NCI-H2029 (cell line): ENCODE data around the gene CTLA4.
A peak's percentile ranks its signal among the peaks of the same experiment; 100 is the strongest.
"Not testable (repeated sequence)": the region's sequence is repeated elsewhere in the genome, so short reads cannot be mapped to it uniquely, and the experiment has no call there.

ENCODE experiments used
- DNase-seq: peaks from one replicate; lab custom pipeline; 2025; lab: John Stamatoyannopoulos, UW

The CTLA4 gene

GRCh38 chr2:203857656-203858055, 9.9 kb upstream of the CTLA4 start:
- no peak for DNase-seq

DNA sequence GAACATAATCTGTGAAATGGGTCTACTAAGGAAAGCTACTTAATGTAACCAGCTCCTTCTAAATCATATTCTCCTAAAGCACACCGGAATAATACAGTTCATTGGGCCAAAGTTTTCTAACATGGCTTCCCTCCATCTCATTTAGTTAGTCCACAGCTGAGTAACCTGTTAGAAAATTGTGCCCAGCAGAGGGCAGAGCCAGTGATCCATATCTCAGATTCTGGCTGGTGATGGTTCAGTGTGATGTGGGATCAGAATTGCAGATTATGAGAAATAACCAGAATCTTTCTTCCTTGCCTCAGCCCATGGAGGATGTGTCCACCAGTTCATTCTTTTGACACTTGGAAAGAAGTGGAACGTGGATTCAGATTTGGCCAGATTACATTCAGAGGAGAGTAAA, 9.4 kb upstream of the CTLA4 start:
- DNase-seq = no peak

DNA sequence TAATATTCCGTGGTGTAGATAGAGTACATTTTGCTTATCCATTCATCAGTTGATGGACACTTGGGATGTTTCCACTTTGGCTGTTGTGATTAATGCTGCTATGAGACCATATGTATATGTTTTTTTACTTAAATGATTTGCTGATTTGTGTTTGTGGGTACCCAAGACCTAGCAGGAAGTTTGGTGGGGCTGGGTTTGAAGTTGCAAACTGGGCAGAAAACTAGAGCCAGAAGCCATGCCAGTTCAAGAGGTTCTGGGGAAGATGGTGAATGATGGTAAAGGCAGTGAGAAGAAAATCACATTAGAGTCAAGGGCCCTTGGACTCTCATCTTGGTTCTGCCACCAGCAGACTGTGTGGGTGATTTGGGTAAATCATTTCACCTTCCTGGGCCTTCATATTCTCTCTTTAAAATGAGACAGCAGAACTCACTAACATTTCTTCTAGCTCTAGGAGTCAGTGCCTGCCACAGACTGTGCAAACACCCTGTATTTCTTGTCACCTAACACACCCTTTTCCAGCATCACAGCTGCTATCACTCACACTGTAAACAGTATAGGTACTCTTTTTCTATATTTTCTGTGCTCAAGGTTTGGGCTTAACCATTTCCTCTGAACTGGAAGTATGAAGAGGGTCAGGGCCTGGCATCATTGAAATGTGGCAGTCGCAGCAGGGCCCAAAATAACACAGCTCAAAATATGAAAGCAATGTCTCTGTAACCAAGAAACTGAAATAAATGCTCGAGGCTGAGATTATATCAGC, 8.4 kb upstream of the CTLA4 start:
- no peak for DNase-seq

- DNase-seq = no peak
Observed at GRCh38 chr2:203861197-203861596, 6.4 kb upstream of the CTLA4 start.

DNA sequence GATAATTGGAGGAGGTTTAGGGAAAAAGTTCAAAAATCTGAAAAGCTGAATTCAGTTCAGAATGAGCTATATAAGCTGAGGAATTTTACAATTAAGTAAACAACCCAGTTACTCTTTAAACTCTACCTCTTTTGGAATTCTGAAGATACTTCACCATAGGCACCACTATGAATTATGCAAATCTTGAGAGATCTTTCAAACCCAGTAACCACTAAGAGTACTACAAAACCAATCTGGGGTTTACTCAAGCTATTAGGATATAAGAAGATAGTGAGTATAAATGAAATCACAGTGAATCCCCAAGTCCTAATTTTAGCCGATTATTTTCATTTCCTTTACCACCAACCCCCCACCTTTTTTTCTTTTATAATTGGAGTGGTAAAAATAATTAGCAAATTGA, 6.0 kb upstream of the CTLA4 start:
- DNase-seq = no peak

DNA sequence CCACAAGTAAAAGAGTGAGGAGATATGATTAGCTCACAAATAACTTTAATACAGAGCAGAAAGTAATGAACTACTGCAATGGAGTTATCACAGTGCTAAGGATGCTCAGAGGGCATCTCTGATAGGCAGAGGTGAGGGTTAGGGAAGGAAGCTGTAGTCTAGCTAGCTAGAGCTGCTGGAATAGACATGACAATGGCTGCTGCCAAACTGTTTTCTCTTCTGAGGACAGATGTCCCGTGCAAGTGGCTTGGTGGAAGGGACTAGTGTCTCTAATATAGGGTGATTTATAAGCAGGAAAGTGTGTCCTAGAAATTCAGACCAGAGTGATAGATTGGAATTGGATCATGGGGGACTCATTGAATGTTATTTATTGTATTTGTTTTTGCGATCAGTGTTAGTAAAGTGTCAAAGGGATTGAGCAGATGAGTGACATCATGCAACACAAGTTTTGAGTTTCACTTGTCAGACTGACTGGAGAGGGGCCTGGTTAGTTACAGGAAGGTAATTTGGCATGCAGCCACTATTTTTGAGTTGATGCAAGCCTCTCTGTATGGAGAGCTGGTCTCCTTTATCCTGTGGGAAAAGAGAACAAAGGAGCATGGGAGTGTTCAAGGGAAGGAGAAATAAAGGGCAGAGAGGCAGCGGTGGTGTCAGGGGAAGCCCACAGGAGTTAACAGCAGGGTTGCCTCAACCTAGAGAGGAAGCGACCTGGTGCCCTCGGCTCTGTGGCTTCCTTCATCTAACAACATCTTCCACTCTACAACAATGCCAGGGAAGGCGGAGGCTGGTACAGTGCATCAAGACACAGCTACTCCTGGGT, 1.9 kb downstream of the CTLA4 start:
- DNase-seq = peak; percentile 10

DNA sequence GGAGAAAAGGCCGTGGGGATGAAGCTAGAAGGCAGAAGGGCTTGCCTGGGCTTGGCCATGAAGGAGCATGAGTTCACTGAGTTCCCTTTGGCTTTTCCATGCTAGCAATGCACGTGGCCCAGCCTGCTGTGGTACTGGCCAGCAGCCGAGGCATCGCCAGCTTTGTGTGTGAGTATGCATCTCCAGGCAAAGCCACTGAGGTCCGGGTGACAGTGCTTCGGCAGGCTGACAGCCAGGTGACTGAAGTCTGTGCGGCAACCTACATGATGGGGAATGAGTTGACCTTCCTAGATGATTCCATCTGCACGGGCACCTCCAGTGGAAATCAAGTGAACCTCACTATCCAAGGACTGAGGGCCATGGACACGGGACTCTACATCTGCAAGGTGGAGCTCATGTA, 2.9 kb downstream of the CTLA4 start:
- no peak for DNase-seq

DNA sequence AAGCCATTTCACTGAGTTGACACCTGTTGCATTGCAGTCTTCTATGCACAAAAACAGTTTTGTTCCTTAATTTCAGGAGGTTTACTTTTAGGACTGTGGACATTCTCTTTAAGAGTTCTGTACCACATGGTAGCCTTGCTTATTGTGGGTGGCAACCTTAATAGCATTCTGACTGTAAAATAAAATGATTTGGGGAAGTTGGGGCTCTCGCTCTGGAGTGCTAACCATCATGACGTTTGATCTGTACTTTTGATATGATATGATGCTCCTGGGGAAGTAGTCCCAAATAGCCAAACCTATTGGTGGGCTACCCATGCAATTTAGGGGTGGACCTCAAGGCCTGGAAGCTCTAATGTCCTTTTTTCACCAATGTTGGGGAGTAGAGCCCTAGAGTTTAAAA, 3.4 kb downstream of the CTLA4 start:
- no peak for DNase-seq

DNA sequence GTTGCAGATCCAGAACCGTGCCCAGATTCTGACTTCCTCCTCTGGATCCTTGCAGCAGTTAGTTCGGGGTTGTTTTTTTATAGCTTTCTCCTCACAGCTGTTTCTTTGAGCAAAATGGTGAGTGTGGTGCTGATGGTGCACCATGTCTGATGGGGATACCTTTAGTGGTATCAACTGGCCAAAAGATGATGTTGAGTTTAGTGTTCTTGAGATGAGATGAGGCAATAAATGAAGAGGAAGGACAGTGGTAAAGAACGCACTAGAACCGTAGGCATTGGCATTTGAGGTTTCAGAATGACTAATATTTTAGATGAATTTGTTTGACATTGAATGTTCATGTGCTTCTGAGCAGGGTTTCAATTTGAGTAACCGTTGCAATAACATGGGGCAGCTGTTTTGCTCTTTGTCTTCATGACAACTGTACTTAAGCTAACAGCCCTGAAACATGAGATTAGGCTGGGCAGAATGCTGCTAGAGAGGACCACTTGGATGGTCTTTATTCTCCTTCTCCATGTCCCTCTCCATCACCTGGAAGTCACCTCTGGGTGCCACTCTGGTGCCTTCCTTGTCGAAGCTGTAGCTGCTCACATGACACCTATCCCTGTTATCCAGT, 3.9 kb downstream of the CTLA4 start:
- no peak for DNase-seq

GRCh38 chr2:203873461-203873860, 5.9 kb downstream of the CTLA4 start:
- no peak for DNase-seq

GRCh38 chr2:203873921-203874631, 6.5 kb downstream of the CTLA4 start:
- no peak for DNase-seq

DNA sequence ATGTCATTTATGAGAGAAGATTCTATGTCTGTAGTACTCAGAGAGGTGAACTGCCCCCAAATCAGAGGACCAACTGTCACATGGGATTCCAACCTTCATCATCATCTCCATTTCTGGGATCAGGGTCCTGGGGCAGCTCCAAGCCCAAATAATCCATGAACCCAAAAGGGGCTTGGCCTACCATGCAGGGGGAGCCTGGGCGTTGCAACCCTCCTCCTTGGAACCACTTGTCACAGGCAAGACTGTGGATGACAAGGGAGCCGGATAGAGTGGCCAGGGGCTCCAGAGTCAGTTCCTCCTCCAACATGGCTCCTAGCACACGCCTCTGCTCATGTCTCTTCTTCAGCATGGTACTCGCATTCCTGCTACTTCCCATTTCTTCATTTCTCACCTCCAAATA, 7.9 kb downstream of the CTLA4 start:
- DNase-seq = no peak

GRCh38 chr2:203876328-203876727, 8.8 kb downstream of the CTLA4 start:
- DNase-seq = no peak

DNA sequence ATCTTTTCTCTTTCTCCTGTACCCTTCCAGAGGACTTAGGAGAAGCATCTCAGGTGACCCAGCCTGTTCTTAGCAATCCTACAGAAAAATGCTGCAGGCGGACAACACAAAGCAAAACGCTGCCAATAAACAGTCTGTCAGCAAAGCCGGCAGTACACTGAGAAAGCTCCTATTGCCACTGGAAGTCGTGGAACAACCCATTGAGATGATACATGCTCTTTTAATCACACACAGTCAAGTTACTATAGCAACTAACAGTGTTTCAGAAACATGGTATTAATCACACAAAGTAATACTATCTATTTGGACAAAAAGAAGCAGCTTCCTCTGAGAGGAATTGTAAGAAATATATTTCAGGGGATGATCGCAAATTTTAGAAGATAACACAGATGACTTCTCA, 10.5 kb downstream of the CTLA4 start:
- no peak for DNase-seq

GRCh38 chr2:203880557-203881125, 13.1 kb downstream of the CTLA4 start:
- DNase-seq = no peak

- DNase-seq = not testable (repeated sequence)
Observed at GRCh38 chr2:203881185-203881584, 13.6 kb downstream of the CTLA4 start.

DNA sequence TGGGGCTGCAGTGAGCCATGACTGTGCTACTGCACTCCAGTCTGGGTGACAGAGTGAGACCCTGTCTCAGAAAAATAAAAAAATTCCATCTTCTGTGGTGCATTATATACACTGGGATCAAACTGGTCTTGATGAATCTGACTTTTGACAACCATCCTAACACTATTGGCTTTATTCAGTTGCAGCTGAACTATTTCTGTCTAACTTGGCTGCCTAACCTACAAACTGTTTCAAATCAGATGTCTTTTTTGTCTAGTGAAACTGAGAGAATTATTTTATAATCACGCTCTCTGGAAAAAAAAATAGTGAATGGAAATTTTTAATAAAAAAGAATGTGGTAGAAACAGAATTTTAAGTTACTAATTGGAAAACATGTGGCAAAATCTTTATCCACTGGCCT, 15.0 kb downstream of the CTLA4 start:
- no peak for DNase-seq

GRCh38 chr2:203886661-203887151, 19.1 kb downstream of the CTLA4 start:
- DNase-seq = no peak

DNA sequence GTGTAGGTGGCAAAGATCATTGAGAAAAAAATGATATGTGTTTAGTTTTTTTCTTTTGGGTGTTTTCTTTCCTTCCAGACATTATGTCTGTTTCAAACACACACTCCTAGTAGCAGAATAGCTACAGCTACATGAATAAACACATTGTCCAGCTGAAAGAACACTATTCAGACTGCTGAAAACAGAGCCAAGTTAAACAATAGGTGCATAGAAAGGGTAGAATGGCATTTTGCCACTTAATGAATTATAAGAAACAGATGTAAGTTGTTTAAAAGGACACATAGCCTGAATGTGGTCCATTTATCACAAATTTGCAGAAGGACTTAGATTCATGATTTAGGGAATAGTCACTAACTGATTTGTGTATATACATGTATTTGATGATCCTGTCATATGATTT, 20.1 kb downstream of the CTLA4 start:
- peak; percentile 31 for DNase-seq

- no peak for DNase-seq
Observed at GRCh38 chr2:203889542-203889941, 22.0 kb downstream of the CTLA4 start.

DNA sequence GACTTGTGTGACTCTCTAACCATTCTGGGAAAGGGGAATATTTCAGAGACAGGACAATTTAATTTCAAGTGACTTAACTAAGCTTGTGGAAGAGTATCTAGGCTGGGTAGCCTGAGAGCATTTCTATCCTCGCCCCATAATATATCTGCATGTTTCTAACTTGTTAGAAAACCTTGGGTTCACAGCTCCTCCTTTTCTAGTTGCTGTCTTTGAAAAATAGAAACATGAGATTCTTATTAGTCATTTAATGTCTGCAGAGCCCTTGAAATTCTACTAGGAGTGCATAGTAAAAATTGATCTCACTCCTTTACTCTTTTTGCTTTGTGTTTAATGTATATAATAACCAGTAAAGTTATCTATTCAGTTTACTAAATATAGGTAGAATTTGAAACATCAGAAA, 22.4 kb downstream of the CTLA4 start:
- DNase-seq = no peak

DNA sequence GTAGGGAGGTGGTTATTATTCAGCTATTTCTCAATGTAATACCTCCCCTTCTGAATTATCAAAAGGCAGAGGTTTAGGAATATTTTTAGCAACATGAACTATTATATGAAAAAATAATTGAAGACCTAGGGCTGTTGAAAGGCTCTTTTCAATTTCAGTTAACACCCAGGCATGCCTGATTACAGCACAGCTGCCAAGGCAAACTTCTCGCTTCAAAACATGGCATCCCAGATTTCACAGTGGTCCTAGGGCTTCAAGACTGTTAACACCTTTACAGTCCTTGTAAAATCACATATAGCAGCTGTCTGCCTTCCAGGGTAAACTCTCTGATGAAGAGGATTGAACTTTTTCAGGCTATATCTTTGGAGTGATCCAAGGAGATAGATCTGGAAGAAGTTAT, 23.2 kb downstream of the CTLA4 start:
- no peak for DNase-seq
